SK-N-MC (cell line): ENCODE results near the gene CDH23.

Source experiments
- DNase-seq: peaks from one replicate; pipeline ENCODE4 v3.0.0-alpha.2; 2011; ENCODE audit warnings: low read depth, low spot score
- H3K27ac ChIP-seq: fragments of 200-600 bp; sonication (generic); 2 replicates; pipeline ENCODE4 v1.5.1; 2016; ENCODE audit warnings: mixed run types
- H3K36me3 ChIP-seq: fragments of 200-600 bp; sonication (generic); 2 replicates; pipeline ENCODE4 v1.6.1; 2017; ENCODE audit warnings: antibody characterized with exemption, low read length, mixed read lengths; ENCODE audit not compliant: insufficient read depth
- H3K4me3 ChIP-seq: fragments of 200-600 bp; sonication (generic); 2 replicates; pipeline ENCODE4 v1.5.1; 2016
- H3K9ac ChIP-seq: fragments of 200-600 bp; sonication (generic); 2 replicates; pipeline ENCODE4 v1.8.0; 2017; ENCODE audit warnings: mixed run types, mixed read lengths; ENCODE audit not compliant: insufficient read length
- H3K9me3 ChIP-seq: fragments of 200-600 bp; sonication (generic); 2 replicates; pipeline ENCODE4 v1.6.1; 2017; ENCODE audit warnings: low read depth, mild to moderate bottlenecking, antibody characterized with exemption, low read length, moderate library complexity, mixed read lengths
- EZH2 ChIP-seq: fragments of 200-600 bp; sonication (generic); IDR thresholded peaks from one replicate; pipeline ENCODE4 v1.6.1; 2017; ENCODE audit warnings: antibody characterized with exemption
- FOXP2 ChIP-seq: optimal IDR thresholded peaks from 2 replicates; pipeline ENCODE3; 2011; ENCODE audit warnings: mild to moderate bottlenecking, moderate library complexity; ENCODE audit not compliant: insufficient read depth; ENCODE audit errors: extremely low read length, control extremely low read depth
- POLR2AphosphoS5 ChIP-seq: IDR thresholded peaks from 2 replicates; pipeline ENCODE4 v1.6.1; 2012; ENCODE audit warnings: mild to moderate bottlenecking, low read depth, low read length, borderline replicate concordance

Gene CDH23

DNA sequence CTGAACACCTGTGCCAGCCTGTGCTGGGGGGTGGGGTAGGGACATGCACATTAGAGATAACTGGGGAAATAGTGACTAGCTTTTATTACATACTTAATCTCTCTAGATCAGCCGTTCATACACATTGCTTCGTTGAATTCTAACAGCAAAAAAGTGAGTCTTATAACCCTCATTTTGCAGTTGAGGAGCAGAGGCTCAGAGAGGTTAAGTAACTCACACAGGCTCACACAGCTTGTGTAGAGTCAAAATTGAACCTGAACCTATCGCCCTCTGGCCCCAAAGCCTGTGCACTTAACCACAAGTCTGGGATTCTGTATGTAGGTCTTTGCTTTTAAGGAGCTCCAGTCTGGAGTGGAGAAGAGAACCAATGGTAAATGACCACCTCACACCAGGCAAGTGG is 59.9 kb downstream of the CDH23 start:
- TF ChIP-seq EZH2 (no peak), FOXP2 (no peak), POLR2AphosphoS5 (no peak)
- no peak for DNase-seq
- H3K4me3 ChIP-seq, result no peak overlapping the region
- H3K27ac ChIP-seq, result no peak overlapping the region
- H3K36me3 ChIP-seq, result no peaks in the 10 kb centered on the region
- no peaks in the 10 kb centered on the region for H3K9me3 ChIP-seq
- no peak overlapping the region for H3K9ac ChIP-seq

DNA sequence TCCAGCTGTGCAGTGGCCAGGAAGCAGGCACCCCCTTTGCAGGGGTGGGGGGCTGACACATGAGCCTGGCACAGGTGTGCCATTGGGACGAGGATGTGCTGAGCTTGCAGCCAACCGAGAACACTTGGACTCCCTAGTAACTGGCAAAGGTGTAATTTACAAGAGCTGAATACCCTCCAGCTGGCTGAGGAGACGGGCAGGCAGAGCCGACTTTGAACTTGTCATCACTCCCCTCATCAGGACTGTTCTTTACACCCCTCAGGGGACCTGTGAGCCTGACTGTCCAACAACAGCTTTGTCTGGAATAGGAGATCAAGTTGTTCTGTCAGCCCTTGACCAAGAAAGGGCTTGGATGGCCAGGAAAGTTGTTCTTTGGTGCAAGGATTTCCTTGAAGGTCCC is 61.2 kb downstream of the CDH23 start:
- TF ChIP-seq POLR2AphosphoS5 (no peak), FOXP2 (no peak), EZH2 (no peak)
- Histone ChIP-seq H3K9me3 (no peaks in the 10 kb centered on the region), H3K9ac (no peak overlapping the region), H3K27ac (no peak overlapping the region), H3K4me3 (no peak overlapping the region), H3K36me3 (no peaks in the 10 kb centered on the region)
- no peak for DNase-seq

DNA sequence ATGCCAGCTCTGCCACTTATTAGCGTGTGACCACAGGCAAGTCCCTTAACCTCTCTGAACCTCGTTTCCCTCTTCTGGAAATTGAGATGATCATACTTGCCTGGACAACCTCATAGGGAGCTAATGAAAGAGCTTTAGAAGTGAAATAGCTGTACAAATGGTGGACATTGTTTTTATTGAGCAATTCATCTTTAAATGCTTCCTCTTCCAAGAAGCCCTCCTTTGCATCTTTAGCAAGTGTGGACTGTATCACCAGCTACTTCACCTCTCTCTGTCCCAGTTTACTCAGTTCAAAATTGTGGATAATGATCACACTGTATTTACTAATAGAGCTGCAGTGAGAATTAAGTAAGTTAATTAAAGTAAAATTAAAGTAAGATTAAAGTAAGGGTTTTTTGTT is 61.7 kb downstream of the CDH23 start:
- no peak for DNase-seq
- Histone ChIP-seq H3K9me3 (no peaks in the 10 kb centered on the region), H3K36me3 (no peaks in the 10 kb centered on the region), H3K27ac (no peak overlapping the region), H3K9ac (no peak overlapping the region), H3K4me3 (no peak overlapping the region)
- TF ChIP-seq FOXP2, result no peak
- TF ChIP-seq EZH2, result no peak

DNA sequence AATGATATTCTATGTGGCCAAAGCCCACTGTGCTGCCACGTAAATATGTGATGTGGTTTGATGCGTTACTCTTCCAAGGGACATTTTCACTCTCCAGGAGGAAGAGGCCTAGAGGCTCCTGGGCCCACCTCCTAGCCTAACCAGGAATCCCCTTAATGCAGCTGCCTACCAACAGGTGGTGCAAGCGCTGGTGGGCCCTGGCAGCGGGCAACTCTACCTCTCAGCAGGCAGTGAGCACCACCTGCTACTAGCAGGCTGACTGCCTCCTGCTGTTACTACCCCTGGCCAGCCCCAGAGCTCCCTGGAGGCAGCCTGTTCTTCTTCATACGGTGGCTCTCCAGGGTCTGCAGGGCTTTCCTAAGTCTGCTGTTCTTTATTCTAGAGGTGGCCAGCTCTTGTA is 62.8 kb downstream of the CDH23 start:
- TF ChIP-seq FOXP2 (no peak), EZH2 (no peak), POLR2AphosphoS5 (no peak)
- no peak for DNase-seq

DNA sequence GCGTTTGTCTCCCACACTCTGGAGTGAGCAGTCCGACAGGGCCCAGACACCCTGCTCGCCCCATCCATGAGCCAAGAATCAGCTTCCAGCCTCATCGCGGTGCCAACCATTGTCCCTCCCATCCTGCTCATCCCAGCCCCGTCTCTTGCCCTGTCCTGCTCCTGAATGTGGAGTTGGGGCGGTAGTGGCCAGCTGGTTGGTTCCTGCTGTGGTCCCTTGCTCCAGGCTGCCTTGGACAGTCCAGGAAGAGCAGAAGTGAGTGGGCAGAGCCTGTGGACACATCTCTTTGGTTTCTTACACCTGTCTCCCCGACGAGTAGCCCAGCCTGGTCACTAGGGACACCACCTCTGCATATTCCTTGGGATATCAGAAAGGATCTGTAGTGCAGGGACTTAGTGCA is 63.9 kb downstream of the CDH23 start:
- Histone ChIP-seq H3K4me3 (no peak overlapping the region), H3K9ac (no peak overlapping the region), H3K36me3 (no peaks in the 10 kb centered on the region), H3K27ac (no peak overlapping the region), H3K9me3 (no peaks in the 10 kb centered on the region)
- no peak for TF ChIP-seq FOXP2
- TF ChIP-seq EZH2, result no peak
- TF ChIP-seq POLR2AphosphoS5, result no peak
- DNase-seq, result no peak

More for the DNA sequence above, 62.8 kb downstream of the CDH23 start:
- H3K4me3 ChIP-seq, result no peak overlapping the region
- no peak overlapping the region for H3K27ac ChIP-seq
- H3K9me3 ChIP-seq, result no peaks in the 10 kb centered on the region
- no peak overlapping the region for H3K9ac ChIP-seq
- no peaks in the 10 kb centered on the region for H3K36me3 ChIP-seq

DNA sequence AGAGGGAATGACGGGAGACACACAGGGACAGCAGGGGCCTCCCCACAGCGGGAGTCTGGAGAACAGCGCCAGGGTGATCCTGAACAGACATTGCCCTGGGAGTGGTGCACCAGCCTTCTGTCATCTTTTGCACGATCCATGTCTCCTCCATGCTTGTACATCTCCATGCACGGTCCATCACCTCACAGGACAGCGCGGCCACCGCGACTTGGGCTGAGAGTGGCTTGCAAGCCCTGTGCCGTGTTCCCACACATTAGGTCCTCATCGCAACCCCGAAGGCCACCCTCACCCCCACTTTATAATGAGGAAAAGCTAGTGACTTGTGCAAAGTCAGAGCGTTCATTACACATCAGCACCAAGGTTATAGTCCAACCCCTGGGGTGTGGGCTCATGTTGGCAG is 64.7 kb downstream of the CDH23 start:
- H3K4me3 ChIP-seq, result no peak overlapping the region
- TF ChIP-seq EZH2, result no peak
- TF ChIP-seq FOXP2, result no peak
- TF ChIP-seq POLR2AphosphoS5, result no peak
- DNase-seq, result no peak
- H3K27ac ChIP-seq, result no peak overlapping the region
- H3K36me3 ChIP-seq, result no peaks in the 10 kb centered on the region
- no peaks in the 10 kb centered on the region for H3K9me3 ChIP-seq
- no peak overlapping the region for H3K9ac ChIP-seq

DNA sequence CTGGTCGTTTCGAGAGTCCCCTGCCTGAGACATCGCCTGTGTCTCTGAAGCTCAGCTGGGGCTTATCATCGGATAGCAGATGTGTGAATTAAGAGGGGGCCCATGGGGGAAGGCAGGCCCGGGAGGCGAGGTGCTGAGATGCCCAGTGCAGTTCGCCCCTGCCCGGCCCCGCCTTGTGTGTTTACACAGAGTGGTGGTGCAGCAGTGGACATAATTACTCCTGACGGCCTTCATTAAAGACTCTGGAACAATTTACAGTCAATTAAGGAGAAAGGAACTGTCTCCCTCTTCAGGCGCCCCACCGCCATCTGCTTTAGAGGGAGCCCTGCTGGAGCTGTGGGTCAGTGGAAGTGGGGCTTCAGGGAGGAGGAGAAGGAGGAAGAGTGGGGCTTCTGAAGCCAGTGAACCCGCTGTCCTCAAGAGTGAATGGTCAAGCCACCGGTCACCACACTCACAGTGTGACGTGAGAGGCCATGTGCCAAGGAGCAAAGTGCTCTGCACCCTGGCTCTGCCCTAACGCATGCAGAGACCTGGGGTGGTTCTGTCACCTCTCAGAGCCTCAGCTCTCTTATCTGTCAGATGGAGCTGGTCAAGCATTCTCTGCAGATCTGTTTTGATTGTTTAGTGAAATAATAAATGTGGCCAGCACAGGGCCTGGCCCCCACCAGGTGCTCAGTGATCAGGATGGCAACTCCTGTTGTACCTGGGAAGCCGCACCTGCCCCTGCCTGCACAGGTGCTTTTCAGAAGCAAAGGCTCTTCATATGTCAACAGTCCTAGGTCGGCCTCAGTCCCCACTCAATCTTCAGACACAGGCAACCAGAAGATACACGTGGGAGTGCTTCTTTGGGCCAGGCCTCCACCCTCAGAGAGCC is 65.6 kb downstream of the CDH23 start:
- no peaks in the 10 kb centered on the region for H3K36me3 ChIP-seq
- no peak for DNase-seq
- H3K27ac ChIP-seq, result no peak overlapping the region
- TF ChIP-seq POLR2AphosphoS5 (no peak), FOXP2 (no peak), EZH2 (no peak)
- no peak overlapping the region for H3K4me3 ChIP-seq
- no peak overlapping the region for H3K9ac ChIP-seq
- H3K9me3 ChIP-seq, result no peaks in the 10 kb centered on the region

DNA sequence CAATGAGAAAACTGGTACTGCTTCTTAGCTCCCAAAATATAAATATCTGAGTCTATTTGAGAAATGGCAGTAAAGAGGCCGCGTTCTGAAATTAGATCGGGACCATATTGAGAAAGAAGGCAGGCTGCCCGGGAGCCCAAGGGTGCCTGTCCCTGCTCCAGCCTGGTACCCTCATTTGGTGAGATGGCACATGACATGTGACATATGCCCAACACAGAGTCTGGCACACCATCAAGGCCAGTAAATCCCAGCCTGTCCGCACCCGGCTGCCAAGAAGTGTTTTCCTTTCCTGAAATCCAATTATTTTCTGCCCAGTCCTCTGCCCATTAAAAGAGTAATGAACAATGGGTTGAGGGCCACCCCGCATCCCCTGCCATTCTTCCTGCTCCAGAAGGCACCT is 66.4 kb downstream of the CDH23 start:
- Histone ChIP-seq H3K9ac (no peak overlapping the region), H3K9me3 (no peaks in the 10 kb centered on the region), H3K36me3 (no peaks in the 10 kb centered on the region), H3K27ac (no peak overlapping the region), H3K4me3 (no peak overlapping the region)
- DNase-seq, result no peak
- no peak for TF ChIP-seq FOXP2
- no peak for TF ChIP-seq POLR2AphosphoS5
- TF ChIP-seq EZH2, result no peak
